Breast epithelium (tissue), 4 donors: Measurements from ENCODE around the gene OR52M1. TPM values are rescaled to one million over a fixed set of nuclear protein-coding genes. Genes with fewer than 3 reads are reported as not detected.

Source experiments
- DNase-seq, 2 donors: peaks; one replicate each; pipeline ENCODE4 v3.0.0-alpha.2; 2019; ENCODE audit warnings: low spot score in 2 of 2
- H3K27ac ChIP-seq, 2 donors: fragments of 200-600 bp; sonication (generic) in 1 of 2; one replicate each; pipeline ENCODE4 v1.5.1; 2016 to 2019; ENCODE audit warnings: mild to moderate bottlenecking in 1 of 2
- H3K27me3 ChIP-seq, 2 donors: fragments of 200-600 bp; sonication (generic) in 1 of 2; one replicate each; pipeline versions ENCODE4 v1.5.1 to v1.6.0; 2017 to 2019; ENCODE audit warnings: control low read depth in 1 of 2, mild to moderate bottlenecking in 1 of 2
- H3K36me3 ChIP-seq: fragments of 200-600 bp; one replicate; pipeline ENCODE4 v1.5.1; 2019
- H3K4me1 ChIP-seq, 2 donors: fragments of 200-600 bp; sonication (generic); one replicate each; pipeline ENCODE4 v1.5.1; 2016 to 2019; ENCODE audit warnings: control low read depth in 1 of 2
- H3K4me3 ChIP-seq, 3 donors: fragments of 200-600 bp; sonication (generic); 1 replicate in 2 of 3; 2 replicates in 1 of 3; pipeline ENCODE4 v1.5.1; 2016 to 2019; ENCODE audit warnings: mild to moderate bottlenecking in 3 of 3, moderate library complexity in 2 of 3
- H3K9me3 ChIP-seq, 2 donors: fragments of 200-600 bp; sonication (generic) in 1 of 2; one replicate each; pipeline ENCODE4 v1.5.1; 2016 to 2019; ENCODE audit warnings: control low read depth in 1 of 2
- POLR2A ChIP-seq: fragments of 450-650 bp; IDR thresholded peaks from one replicate; pipeline ENCODE4 v1.6.1; 2016; ENCODE audit warnings: antibody characterized with exemption, mild to moderate bottlenecking, moderate library complexity
- POLR2AphosphoS5 ChIP-seq, 3 donors: sonication (generic); formaldehyde crosslinking; IDR thresholded peaks; one replicate each; pipeline ENCODE4 v1.6.1; 2017; ENCODE audit warnings: antibody characterized with exemption in 3 of 3
- intact Hi-C: fragments of 100-400 bp; cut with DNase I; formaldehyde crosslinking; loops from one replicate; pipeline ENCODE4 v1.15.1; 2023; ENCODE audit warnings: low total_unique reads
- total RNA-seq, 3 donors: library from RNA; depleted of rRNA; stranded (reverse); fragments of >200 nt; gene quantifications; one replicate each; pipeline ENCODE4 v1.1.0, GENCODE V29; 2016
- TF ChIP-seq, protein P1 (sequence below), 3 donors: fragments of 450-650 bp; IDR thresholded peaks; one replicate each; pipeline ENCODE4 v1.5.1; 2016 to 2017; ENCODE audit warnings: antibody characterized with exemption in 3 of 3, mild to moderate bottlenecking in 3 of 3, moderate library complexity in 3 of 3

The OR52M1 gene
- total RNA-seq, 3 donors from 2014 or later, result not detected

DNA sequence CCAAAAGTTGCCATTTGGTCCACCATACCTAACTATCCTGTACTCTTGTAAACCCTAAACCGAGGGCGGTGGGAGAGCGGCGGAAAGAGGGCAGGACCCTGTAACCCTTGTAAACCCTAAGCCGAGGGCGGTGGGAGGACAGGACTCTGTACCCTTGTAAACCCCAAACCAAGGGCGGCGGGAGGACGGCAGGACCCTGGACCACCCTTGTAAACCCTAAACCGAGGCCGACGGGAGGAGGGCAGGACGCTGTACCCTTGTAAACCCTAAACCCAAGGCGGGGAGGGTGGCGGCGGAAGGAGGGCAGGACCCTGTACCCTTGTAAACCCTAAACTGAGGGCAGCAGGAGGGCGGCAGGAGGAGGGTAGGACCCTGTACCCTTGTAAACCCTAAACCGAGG, 24.1 kb downstream of the OR52M1 start:
- DNase-seq, result no peak
- no peaks in the 10 kb centered on the region for H3K36me3 ChIP-seq
- H3K27ac ChIP-seq, result no peak overlapping the region
- TF ChIP-seq POLR2A (no peak), POLR2AphosphoS5 (IDR thresholded peaks at IDR 0.05) (no peak)
- TF ChIP-seq, protein P1, sequence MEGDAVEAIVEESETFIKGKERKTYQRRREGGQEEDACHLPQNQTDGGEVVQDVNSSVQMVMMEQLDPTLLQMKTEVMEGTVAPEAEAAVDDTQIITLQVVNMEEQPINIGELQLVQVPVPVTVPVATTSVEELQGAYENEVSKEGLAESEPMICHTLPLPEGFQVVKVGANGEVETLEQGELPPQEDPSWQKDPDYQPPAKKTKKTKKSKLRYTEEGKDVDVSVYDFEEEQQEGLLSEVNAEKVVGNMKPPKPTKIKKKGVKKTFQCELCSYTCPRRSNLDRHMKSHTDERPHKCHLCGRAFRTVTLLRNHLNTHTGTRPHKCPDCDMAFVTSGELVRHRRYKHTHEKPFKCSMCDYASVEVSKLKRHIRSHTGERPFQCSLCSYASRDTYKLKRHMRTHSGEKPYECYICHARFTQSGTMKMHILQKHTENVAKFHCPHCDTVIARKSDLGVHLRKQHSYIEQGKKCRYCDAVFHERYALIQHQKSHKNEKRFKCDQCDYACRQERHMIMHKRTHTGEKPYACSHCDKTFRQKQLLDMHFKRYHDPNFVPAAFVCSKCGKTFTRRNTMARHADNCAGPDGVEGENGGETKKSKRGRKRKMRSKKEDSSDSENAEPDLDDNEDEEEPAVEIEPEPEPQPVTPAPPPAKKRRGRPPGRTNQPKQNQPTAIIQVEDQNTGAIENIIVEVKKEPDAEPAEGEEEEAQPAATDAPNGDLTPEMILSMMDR (IDR thresholded peaks at IDR 0.05), result no peak
- H3K9me3 ChIP-seq, result peaks cover 0 to 3% of the 10 kb centered on the region in 2 donors
- no peak overlapping the region for H3K4me3 ChIP-seq
- no peaks in the 10 kb centered on the region for H3K4me1 ChIP-seq
- intact Hi-C loops, result no loop called here
- H3K27me3 ChIP-seq, result no peaks in the 10 kb centered on the region

DNA sequence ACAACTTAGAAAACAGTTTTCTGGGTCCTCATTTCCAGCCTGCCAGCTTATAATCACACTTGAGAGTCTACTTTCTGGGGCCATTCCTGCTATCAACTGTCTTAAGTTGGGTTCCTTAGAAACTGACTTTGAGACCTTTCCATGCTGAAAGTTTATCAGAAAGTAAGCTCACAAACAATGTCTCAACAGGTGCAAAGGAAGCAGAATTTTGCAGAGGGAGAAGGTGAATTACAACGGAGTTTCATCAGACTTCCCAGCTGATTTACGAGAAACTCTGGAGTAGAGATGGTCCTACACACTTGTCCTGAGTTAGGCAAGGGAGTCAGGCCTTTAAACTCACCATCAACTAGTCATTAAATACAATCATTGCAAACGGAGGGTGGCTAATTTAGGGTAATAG, 31.9 kb downstream of the OR52M1 start:
- no peak overlapping the region for H3K4me3 ChIP-seq
- intact Hi-C loops, result no loop called here
- no peaks in the 10 kb centered on the region for H3K36me3 ChIP-seq
- DNase-seq, result no peak
- H3K4me1 ChIP-seq, result no peaks in the 10 kb centered on the region
- H3K27ac ChIP-seq, result no peak overlapping the region
- no peak for TF ChIP-seq POLR2AphosphoS5 (IDR thresholded peaks at IDR 0.05)
- TF ChIP-seq, protein P1 (IDR thresholded peaks at IDR 0.05), result no peak
- no peak for TF ChIP-seq POLR2A
- H3K9me3 ChIP-seq, result no peaks in the 10 kb centered on the region
- H3K27me3 ChIP-seq, result no peaks in the 10 kb centered on the region

DNA sequence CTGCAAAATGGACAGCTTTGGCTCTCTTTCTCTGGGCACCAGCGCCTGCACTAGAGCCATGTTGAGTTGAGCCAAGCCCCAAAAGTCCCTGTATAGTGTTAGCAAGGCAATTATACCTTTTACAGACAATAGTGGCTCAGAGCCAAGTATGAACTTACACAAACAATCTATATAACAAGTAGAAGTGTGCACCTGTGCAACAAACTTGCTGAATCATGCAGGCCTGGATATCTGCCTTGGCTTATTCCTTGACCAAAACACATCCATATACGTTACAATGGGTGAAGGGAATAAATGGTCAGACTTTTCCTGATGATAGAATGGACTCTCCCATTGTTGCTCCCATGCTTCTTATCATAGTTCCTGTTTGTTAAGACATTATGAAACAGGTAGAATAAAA, 32.8 kb downstream of the OR52M1 start:
- no peaks in the 10 kb centered on the region for H3K9me3 ChIP-seq
- intact Hi-C loops, result no loop called here
- TF ChIP-seq, protein P1 (IDR thresholded peaks at IDR 0.05), result no peak
- TF ChIP-seq POLR2A (no peak), POLR2AphosphoS5 (IDR thresholded peaks at IDR 0.05) (no peak)
- no peaks in the 10 kb centered on the region for H3K27me3 ChIP-seq
- no peak for DNase-seq
- no peak overlapping the region for H3K4me3 ChIP-seq
- no peaks in the 10 kb centered on the region for H3K4me1 ChIP-seq
- H3K27ac ChIP-seq, result no peak overlapping the region
- no peaks in the 10 kb centered on the region for H3K36me3 ChIP-seq

DNA sequence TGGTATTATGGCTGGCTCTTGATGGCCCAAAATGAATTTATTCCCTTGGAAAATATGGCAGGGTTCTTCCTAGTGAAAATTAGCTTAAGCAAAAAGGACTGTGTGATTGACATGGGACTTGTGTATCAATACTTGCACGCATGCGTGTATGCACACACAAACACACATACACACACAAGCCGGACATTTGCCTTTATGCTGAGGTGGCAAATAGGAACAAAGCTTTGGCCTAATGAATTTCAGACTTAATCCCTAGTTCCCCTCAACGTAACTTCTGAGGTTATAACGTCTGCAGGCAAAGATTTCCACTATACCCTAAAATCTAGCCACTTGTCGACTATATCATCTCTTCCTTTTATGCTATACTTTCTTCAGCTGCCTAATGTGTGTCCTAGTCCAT, 33.6 kb downstream of the OR52M1 start:
- no peak for TF ChIP-seq POLR2AphosphoS5 (IDR thresholded peaks at IDR 0.05)
- no peak for TF ChIP-seq POLR2A
- TF ChIP-seq, protein P1 (IDR thresholded peaks at IDR 0.05), result no peak

DNA sequence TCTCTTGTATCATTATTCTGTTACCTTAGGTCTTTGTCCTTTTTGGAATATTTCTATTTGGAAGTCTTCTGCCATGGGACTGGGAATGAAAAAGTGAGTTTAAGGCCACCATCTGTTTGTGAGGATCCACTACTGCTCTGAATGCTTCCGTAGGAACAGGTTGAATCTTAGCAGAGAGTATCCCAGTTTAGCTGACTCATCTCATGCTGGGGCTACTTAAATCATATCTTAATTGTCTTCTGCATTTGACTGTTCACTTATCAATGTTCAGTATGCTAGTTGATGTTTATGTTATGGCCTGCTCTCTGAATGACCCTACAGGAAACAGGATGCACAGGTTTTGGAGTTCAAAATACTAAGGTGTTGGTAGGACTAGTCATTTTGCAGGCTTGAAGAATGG, 35.1 kb downstream of the OR52M1 start:
- H3K4me3 ChIP-seq, result no peak overlapping the region
- peaks cover 0 to 1% of the 10 kb centered on the region in 2 donors for H3K27me3 ChIP-seq
- no peak for DNase-seq
- H3K9me3 ChIP-seq, result no peaks in the 10 kb centered on the region
- TF ChIP-seq POLR2AphosphoS5 (IDR thresholded peaks at IDR 0.05), result no peak
- TF ChIP-seq, protein P1 (IDR thresholded peaks at IDR 0.05), result no peak
- no peaks in the 10 kb centered on the region for H3K36me3 ChIP-seq
- no peaks in the 10 kb centered on the region for H3K4me1 ChIP-seq
- no peak overlapping the region for H3K27ac ChIP-seq
- intact Hi-C loops, result no loop called here

More for the DNA sequence above, 33.6 kb downstream of the OR52M1 start:
- H3K27me3 ChIP-seq, result no peaks in the 10 kb centered on the region
- no peak overlapping the region for H3K4me3 ChIP-seq
- no peak overlapping the region for H3K27ac ChIP-seq
- DNase-seq, result no peak
- H3K4me1 ChIP-seq, result no peaks in the 10 kb centered on the region
- no peaks in the 10 kb centered on the region for H3K36me3 ChIP-seq
- no peaks in the 10 kb centered on the region for H3K9me3 ChIP-seq
- intact Hi-C loops, result no loop called here
